Stomach (tissue), 9 donors: ENCODE results near the gene RNF215. TPM values are rescaled to one million over a fixed set of nuclear protein-coding genes. Genes with fewer than 3 reads are reported as not detected.

ENCODE experiments used
- DNase-seq, 2 donors: peaks; one replicate each; pipeline versions ENCODE4 v3.0.0 to v3.0.0-alpha.2; 2013 to 2019
- H3K27ac ChIP-seq, 5 donors: fragments of 200-600 bp in 4 of 5; sonication (generic) in 4 of 5; one replicate each; pipeline ENCODE4 v1.5.1; 2013 to 2019; ENCODE audit warnings: mild to moderate bottlenecking in 1 of 5, moderate library complexity in 1 of 5
- H3K27me3 ChIP-seq, 3 donors: fragments of 200-600 bp; sonication (generic); one replicate each; pipeline ENCODE4 v1.5.1; 2017 to 2019; ENCODE audit warnings: mixed run types in 1 of 3
- H3K36me3 ChIP-seq, 4 donors: fragments of 200-600 bp; sonication (generic); 1 replicate in 3 of 4; 2 replicates in 1 of 4; pipeline ENCODE4 v1.5.1; 2016 to 2019
- H3K4me1 ChIP-seq, 4 donors: fragments of 200-600 bp; sonication (generic); one replicate each; pipeline ENCODE4 v1.5.1; 2016 to 2019
- H3K4me3 ChIP-seq, 4 donors: fragments of 200-600 bp; sonication (generic) in 3 of 4; one replicate each; pipeline ENCODE4 v1.5.1; 2016 to 2019; ENCODE audit warnings: mild to moderate bottlenecking in 1 of 4
- H3K9me3 ChIP-seq, 4 donors: fragments of 200-600 bp; sonication (generic); one replicate each; pipeline ENCODE4 v1.5.1; 2016 to 2019
- EP300 ChIP-seq: sonication (generic); formaldehyde crosslinking; IDR thresholded peaks from one replicate; pipeline ENCODE4 v1.6.1; 2017; ENCODE audit warnings: antibody characterized with exemption
- POLR2A ChIP-seq, 4 donors: fragments of 450-650 bp; IDR thresholded peaks; one replicate each; pipeline ENCODE4 v1.6.1; 2016; ENCODE audit warnings: antibody characterized with exemption in 4 of 4, control low read depth in 2 of 4, mild to moderate bottlenecking in 1 of 4, moderate library complexity in 1 of 4
- POLR2AphosphoS5 ChIP-seq, 3 donors: sonication (generic); formaldehyde crosslinking; IDR thresholded peaks; one replicate each; pipeline ENCODE4 v1.6.1; 2016; ENCODE audit warnings: antibody characterized with exemption in 3 of 3
- WGBS, 5 donors: extraction: QIAGEN DNeasy Blood & Tissue Kit in 3 of 5; methylation state at CpG; one replicate each; pipeline versions ENCODE4 v1.1.5 to v1.1.7; 2013 to 2018; 5-methylcytosine and 5-hydroxymethylcytosine counted together
- intact Hi-C: fragments of 100-400 bp; cut with DNase I; formaldehyde crosslinking; loops from one replicate; pipeline ENCODE4 v1.15.1; 2023; ENCODE audit warnings: low total_unique reads
- polyA plus RNA-seq, 3 donors: library from polyadenylated mRNA; stranded (reverse); fragments of 200-250 nt; gene quantifications; one replicate each; pipeline ENCODE4 v1.2.3, GENCODE V29; 2013
- total RNA-seq, 5 donors: library from RNA; depleted of rRNA; stranded (reverse); fragments of >200 nt; gene quantifications; one replicate each; pipeline versions ENCODE4 v1.1.0 to v1.2.3, GENCODE V29; 2014 to 2016
- TF ChIP-seq, protein P1 (sequence below), 7 experiments: fragments of 450-650 bp in 4 of 7; fragments of 200-600 bp in 3 of 7; sonication (generic) in 3 of 7; IDR thresholded peaks; one replicate each; pipeline ENCODE4 v1.5.1; 2016 to 2019; ENCODE audit warnings: antibody characterized with exemption in 7 of 7, control low read depth in 2 of 7, mild to moderate bottlenecking in 1 of 7
- donor health status: healthy with polysubstance abuse.
- donor health status: Bipolar disorder and iron deficiency.
- donor health status: healthy.

Gene RNF215
- total and polyA plus RNA-seq, 8 donors: 3.6 to 29.4 (median 7.3) TPM

DNA sequence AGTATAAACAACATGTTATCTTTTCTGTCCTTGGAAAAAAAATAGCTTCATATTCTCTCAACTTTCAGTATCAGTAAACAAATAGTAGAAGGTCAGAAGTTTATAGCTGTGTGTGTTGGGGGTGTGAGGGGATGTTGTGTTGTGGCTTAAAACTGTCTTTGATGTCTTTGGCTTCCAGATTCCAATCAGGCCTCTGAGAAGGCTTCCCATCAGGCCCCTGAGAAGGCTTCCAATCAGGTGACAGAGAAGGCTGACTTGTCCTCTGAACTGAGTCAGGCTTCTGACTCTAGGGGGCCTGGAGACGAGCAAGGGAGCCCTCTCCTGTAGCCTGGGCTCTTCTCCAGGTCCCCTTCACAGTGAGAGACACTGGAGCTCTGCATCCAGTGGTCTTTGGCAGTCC lies 47.6 kb upstream of the RNF215 start:
- intact Hi-C loops: no loop called here
- Histone ChIP-seq H3K4me3 (no peak overlapping the region), H3K27me3 (peaks cover 0 to 17% (median 0%) of the 10 kb centered on the region in 3 donors), H3K4me1 (no peaks in the 10 kb centered on the region), H3K36me3 (no peaks in the 10 kb centered on the region), H3K27ac (no peak overlapping the region), H3K9me3 (no peaks in the 10 kb centered on the region)
- TF ChIP-seq EP300 (no peak), POLR2AphosphoS5 (IDR thresholded peaks at IDR 0.05) (no peak), POLR2A (IDR thresholded peaks at IDR 0.05) (no peak)
- TF ChIP-seq, protein P1, sequence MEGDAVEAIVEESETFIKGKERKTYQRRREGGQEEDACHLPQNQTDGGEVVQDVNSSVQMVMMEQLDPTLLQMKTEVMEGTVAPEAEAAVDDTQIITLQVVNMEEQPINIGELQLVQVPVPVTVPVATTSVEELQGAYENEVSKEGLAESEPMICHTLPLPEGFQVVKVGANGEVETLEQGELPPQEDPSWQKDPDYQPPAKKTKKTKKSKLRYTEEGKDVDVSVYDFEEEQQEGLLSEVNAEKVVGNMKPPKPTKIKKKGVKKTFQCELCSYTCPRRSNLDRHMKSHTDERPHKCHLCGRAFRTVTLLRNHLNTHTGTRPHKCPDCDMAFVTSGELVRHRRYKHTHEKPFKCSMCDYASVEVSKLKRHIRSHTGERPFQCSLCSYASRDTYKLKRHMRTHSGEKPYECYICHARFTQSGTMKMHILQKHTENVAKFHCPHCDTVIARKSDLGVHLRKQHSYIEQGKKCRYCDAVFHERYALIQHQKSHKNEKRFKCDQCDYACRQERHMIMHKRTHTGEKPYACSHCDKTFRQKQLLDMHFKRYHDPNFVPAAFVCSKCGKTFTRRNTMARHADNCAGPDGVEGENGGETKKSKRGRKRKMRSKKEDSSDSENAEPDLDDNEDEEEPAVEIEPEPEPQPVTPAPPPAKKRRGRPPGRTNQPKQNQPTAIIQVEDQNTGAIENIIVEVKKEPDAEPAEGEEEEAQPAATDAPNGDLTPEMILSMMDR (IDR thresholded peaks at IDR 0.05): no peak
- 64 to 91% (median 75%) methylated on average over 1 of the region's 1 CpG; no CpG with 5 or more reads in 1 of the 5 donors for WGBS, 5 donors
- no peak for DNase-seq

DNA sequence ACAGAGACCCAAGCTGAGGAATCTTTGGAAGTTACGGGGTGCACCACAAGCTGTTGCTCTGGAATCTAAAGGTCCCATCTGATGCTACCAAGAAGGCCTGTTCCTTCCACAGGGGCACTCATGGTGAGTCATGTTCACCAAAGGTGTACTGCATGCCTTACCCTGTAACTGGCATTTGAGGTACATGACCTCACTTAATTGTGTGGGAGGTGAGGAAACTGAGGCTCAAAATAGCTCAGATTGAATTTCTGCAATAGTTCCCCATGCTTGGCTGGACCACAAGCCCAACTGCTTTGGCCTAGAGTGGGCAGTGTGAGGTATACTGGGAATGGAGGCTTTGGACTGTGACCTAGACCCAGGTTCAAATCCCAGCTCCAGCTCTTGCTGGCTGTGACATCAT lies 46.6 kb upstream of the RNF215 start:
- H3K4me1 ChIP-seq: no peaks in the 10 kb centered on the region
- intact Hi-C loops: no loop called here
- H3K36me3 ChIP-seq: peaks cover 0 to 3% (median 1%) of the 10 kb centered on the region in 4 donors
- 93 to 100% (median 100%) methylated on average over 1 of the region's 1 CpG for WGBS, 5 donors
- H3K9me3 ChIP-seq: no peaks in the 10 kb centered on the region
- DNase-seq: no peak
- TF ChIP-seq POLR2A (IDR thresholded peaks at IDR 0.05) (no peak), POLR2AphosphoS5 (IDR thresholded peaks at IDR 0.05) (no peak), EP300 (no peak)
- TF ChIP-seq, protein P1 (IDR thresholded peaks at IDR 0.05): no peak
- no peak overlapping the region for H3K4me3 ChIP-seq
- H3K27ac ChIP-seq: no peak overlapping the region
- peaks cover 0 to 7% (median 0%) of the 10 kb centered on the region in 3 donors for H3K27me3 ChIP-seq

DNA sequence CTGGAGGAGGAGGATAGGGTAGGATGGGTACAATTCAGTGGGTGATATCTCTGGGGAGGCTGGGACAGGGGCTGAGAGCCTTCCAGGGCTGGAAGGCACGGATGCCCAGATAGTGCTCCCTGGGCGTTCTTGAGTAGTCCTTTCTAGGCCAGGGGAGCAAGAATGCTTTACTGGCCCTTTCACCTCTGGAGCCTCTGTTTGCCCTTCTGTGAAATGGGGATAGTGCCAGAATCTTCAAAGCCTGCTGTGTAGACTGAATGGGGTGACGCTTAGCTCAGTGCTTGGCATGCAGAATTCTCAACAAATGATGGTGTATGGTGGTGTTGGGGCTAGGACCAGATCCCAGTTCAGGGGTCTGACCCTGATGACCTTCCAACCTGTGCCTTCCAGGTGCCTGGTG lies 46.0 kb upstream of the RNF215 start:
- Histone ChIP-seq H3K4me1 (no peaks in the 10 kb centered on the region), H3K9me3 (no peaks in the 10 kb centered on the region), H3K27me3 (peaks cover 0 to 3% (median 0%) of the 10 kb centered on the region in 3 donors), H3K27ac (no peak overlapping the region), H3K4me3 (no peak overlapping the region), H3K36me3 (peaks cover 0 to 9% (median 6%) of the 10 kb centered on the region in 4 donors)
- TF ChIP-seq POLR2AphosphoS5 (IDR thresholded peaks at IDR 0.05) (no peak), POLR2A (IDR thresholded peaks at IDR 0.05) (no peak), EP300 (no peak)
- TF ChIP-seq, protein P1 (IDR thresholded peaks at IDR 0.05): no peak
- WGBS, 5 donors: 78 to 94% (median 92%) methylated on average over 3 of the region's 3 CpGs
- DNase-seq: no peak
- intact Hi-C loops: no loop called here

DNA sequence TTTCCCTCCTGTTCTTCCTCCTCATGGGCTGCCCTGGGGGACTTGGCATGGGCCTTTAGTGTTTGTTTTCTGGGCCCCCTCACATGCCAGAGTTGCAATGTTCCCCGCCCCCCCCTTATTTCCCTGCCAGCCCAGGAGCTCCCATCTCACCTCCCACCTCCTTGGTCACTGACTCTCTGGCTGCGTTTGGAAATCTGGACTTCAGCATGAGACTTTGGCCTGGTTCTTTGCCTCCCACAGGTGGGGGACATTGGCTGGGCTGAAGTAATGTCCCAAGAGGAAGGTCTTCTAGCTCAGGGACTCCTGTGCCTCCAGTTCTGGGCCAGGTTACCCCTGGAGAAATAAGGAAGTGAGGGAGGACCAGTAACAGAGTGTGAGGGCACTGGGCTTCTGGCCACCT lies 45.3 kb upstream of the RNF215 start:
- DNase-seq: no peak
- peaks cover 0 to 13% (median 8%) of the 10 kb centered on the region in 4 donors for H3K36me3 ChIP-seq
- TF ChIP-seq POLR2A (IDR thresholded peaks at IDR 0.05) (no peak), EP300 (no peak), POLR2AphosphoS5 (IDR thresholded peaks at IDR 0.05) (no peak)
- TF ChIP-seq, protein P1 (IDR thresholded peaks at IDR 0.05): no peak
- H3K27me3 ChIP-seq: no peaks in the 10 kb centered on the region
- no peak overlapping the region for H3K4me3 ChIP-seq
- 52 to 83% (median 60%) methylated on average over 2 of the region's 2 CpGs for WGBS, 5 donors
- H3K9me3 ChIP-seq: no peaks in the 10 kb centered on the region
- intact Hi-C loops: no loop called here
- H3K4me1 ChIP-seq: no peaks in the 10 kb centered on the region
- no peak overlapping the region for H3K27ac ChIP-seq
